Measurements from ENCODE around the gene MME. TPM values are rescaled to one million over a fixed set of nuclear protein-coding genes. Genes with fewer than 3 reads are reported as not detected.

Gene MME
- total RNA-seq, 1 experiment from 2014 or later, result 1.6 TPM

- no peak for DNase-seq (ENCODE audit: low read depth, low spot score)
These were observed 4.9 kb upstream of the MME start for GRCh38 chr3:155075200-155075599.

DNA sequence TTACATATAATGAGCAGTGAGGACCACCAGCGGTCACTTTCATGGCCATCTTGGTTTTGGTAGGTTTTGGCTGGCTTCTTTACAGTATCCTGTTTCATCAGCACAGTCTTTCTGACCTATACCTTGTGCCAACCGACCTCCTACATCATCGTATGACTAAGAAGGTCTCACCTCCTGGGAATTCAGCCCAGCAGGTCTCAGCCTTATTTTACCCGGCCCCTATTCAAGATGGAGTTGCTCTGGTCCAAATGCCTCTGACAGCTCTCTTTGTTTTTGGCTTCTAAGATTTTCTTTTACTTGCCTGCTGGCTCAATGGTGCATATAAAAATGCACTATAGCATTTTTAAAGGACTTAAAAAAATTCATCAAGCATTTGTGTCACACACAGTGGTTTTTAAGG lies 3.2 kb upstream of the MME start:
- Histone ChIP-seq H3K4me1 (ENCODE audit: control insufficient read depth, insufficient read depth, low read length) (peaks cover 5% of the 10 kb centered on the region; the same call in 1 of the 2 replicates), H3K36me3 (ENCODE audit: control insufficient read depth, insufficient read depth, low read length) (no peaks in the 10 kb centered on the region; the same call in 1 of the 2 replicates), H3K27me3 (ENCODE audit: control insufficient read depth, insufficient read depth, low read length) (peaks cover 36% of the 10 kb centered on the region), H3K9me3 (ENCODE audit: control insufficient read depth, insufficient read depth, low read depth, low read length) (peaks cover 8% of the 10 kb centered on the region), H3K4me3 (ENCODE audit: low read depth in 2 of 2, low read length in 2 of 2) (no peak overlapping the region), H3K27ac (ENCODE audit: low read length) (no peak overlapping the region)
- in situ Hi-C loops (cut with HindIII; ENCODE audit: low pct_unique_long_range_greater_than_20kb, low sequenced_read_pairs), result no loop called here
- no TSS peak for BruUV-seq (replicated peaks)
- intact Hi-C loops (cut with micrococcal nuclease; ENCODE audit: unreplicated experiment), result no loop called here
- ChIA-PET CTCF (no interaction called here), POLR2A (no interaction called here)
- TF ChIP-seq TCF7L2 (IDR thresholded peaks at IDR 0.05; ENCODE audit: low read depth, low read length) (no peak), CTCF (IDR thresholded peaks at IDR 0.05) (no peak), POLR2AphosphoS5 (IDR thresholded peaks at IDR 0.05; ENCODE audit: low read depth, low read length) (no peak), SIN3A (IDR thresholded peaks at IDR 0.05; ENCODE audit: borderline replicate concordance, insufficient read depth, low read depth, low read length) (no peak)
- TF ChIP-seq, protein P1, sequence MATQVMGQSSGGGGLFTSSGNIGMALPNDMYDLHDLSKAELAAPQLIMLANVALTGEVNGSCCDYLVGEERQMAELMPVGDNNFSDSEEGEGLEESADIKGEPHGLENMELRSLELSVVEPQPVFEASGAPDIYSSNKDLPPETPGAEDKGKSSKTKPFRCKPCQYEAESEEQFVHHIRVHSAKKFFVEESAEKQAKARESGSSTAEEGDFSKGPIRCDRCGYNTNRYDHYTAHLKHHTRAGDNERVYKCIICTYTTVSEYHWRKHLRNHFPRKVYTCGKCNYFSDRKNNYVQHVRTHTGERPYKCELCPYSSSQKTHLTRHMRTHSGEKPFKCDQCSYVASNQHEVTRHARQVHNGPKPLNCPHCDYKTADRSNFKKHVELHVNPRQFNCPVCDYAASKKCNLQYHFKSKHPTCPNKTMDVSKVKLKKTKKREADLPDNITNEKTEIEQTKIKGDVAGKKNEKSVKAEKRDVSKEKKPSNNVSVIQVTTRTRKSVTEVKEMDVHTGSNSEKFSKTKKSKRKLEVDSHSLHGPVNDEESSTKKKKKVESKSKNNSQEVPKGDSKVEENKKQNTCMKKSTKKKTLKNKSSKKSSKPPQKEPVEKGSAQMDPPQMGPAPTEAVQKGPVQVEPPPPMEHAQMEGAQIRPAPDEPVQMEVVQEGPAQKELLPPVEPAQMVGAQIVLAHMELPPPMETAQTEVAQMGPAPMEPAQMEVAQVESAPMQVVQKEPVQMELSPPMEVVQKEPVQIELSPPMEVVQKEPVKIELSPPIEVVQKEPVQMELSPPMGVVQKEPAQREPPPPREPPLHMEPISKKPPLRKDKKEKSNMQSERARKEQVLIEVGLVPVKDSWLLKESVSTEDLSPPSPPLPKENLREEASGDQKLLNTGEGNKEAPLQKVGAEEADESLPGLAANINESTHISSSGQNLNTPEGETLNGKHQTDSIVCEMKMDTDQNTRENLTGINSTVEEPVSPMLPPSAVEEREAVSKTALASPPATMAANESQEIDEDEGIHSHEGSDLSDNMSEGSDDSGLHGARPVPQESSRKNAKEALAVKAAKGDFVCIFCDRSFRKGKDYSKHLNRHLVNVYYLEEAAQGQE (IDR thresholded peaks at IDR 0.05; ENCODE audit: insufficient read depth in 1 of 2, low read depth in 2 of 2, low read length in 1 of 2), result no peak
- DNase-seq (ENCODE audit: low read depth, low spot score) (no peak), ATAC-seq (no peak)

More at GRCh38 chr3:155075200-155075599, 4.9 kb upstream of the MME start:
- ChIA-PET CTCF (no interaction called here), POLR2A (no interaction called here)
- TF ChIP-seq TCF7L2 (IDR thresholded peaks at IDR 0.05; ENCODE audit: low read depth, low read length), result no peak
- TF ChIP-seq, protein P1 (IDR thresholded peaks at IDR 0.05; ENCODE audit: insufficient read depth in 1 of 2, low read depth in 2 of 2, low read length in 1 of 2), result no peak
- no peak for TF ChIP-seq CTCF (IDR thresholded peaks at IDR 0.05)
- no peak for TF ChIP-seq POLR2AphosphoS5 (IDR thresholded peaks at IDR 0.05; ENCODE audit: low read depth, low read length)
- no peak for TF ChIP-seq SIN3A (IDR thresholded peaks at IDR 0.05; ENCODE audit: borderline replicate concordance, insufficient read depth, low read depth, low read length)
- H3K4me3 ChIP-seq (ENCODE audit: low read depth in 2 of 2, low read length in 2 of 2), result no peak overlapping the region
- 0 out of 2 replicates have a peak, but pooled peaks cover under 1% of the 10 kb centered on the region for H3K4me1 ChIP-seq (ENCODE audit: control insufficient read depth, insufficient read depth, low read length)
- in situ Hi-C loops (cut with HindIII; ENCODE audit: low pct_unique_long_range_greater_than_20kb, low sequenced_read_pairs), result no loop called here
- H3K27ac ChIP-seq (ENCODE audit: low read length), result no peak overlapping the region
- peaks cover 21% of the 10 kb centered on the region for H3K27me3 ChIP-seq (ENCODE audit: control insufficient read depth, insufficient read depth, low read length)
- BruUV-seq (replicated peaks), result no TSS peak
- ATAC-seq, result no peak
- intact Hi-C loops (cut with micrococcal nuclease; ENCODE audit: unreplicated experiment), result no loop called here
- H3K9me3 ChIP-seq (ENCODE audit: control insufficient read depth, insufficient read depth, low read depth, low read length), result peaks cover 8% of the 10 kb centered on the region
- H3K36me3 ChIP-seq (ENCODE audit: control insufficient read depth, insufficient read depth, low read length), result no peaks in the 10 kb centered on the region; the same call in 1 of the 2 replicates

Measured in Panc1 (cell line).